ENCODE measurements around the gene DNM1L.
"Not testable (repeated sequence)": the region's sequence is repeated elsewhere in the genome, so short reads cannot be mapped to it uniquely, and the experiment has no call there.

Gene DNM1L

GRCh38 chr12:32690927-32691326 lies 11.8 kb downstream of the DNM1L start:
- TF ChIP-seq CTCF (IDR thresholded peaks at IDR 0.05; ENCODE audit: extremely low read depth, insufficient read depth, missing control alignments), result no peak
- no peak for DNase-seq (ENCODE audit: low spot score)
- in situ Hi-C loops (cut with MboI; ENCODE audit: low pct_unique_long_range_greater_than_20kb, low sequenced_read_pairs, unreplicated experiment), result loop anchor here (25.0 kb wide), 1 partner anchor 1029 kb away; the partner anchor contains the start of gene ETFBKMT

- TF ChIP-seq CTCF (IDR thresholded peaks at IDR 0.05; ENCODE audit: extremely low read depth, insufficient read depth, missing control alignments), result no peak
- in situ Hi-C loops (cut with MboI; ENCODE audit: low pct_unique_long_range_greater_than_20kb, low sequenced_read_pairs, unreplicated experiment), result loop anchor here (25.0 kb wide), 1 partner anchor 1030 kb away; the partner anchor contains the start of gene ETFBKMT
- DNase-seq (ENCODE audit: low spot score), result no peak
Measured at GRCh38 chr12:32692358-32692757, 13.3 kb downstream of the DNM1L start.

- DNase-seq (ENCODE audit: low spot score), result no peak
- in situ Hi-C loops (cut with MboI; ENCODE audit: low pct_unique_long_range_greater_than_20kb, low sequenced_read_pairs, unreplicated experiment), result loop anchor here (25.0 kb wide), 1 partner anchor 1031 kb away; the partner anchor contains the start of gene ETFBKMT
- no peak for TF ChIP-seq CTCF (IDR thresholded peaks at IDR 0.05; ENCODE audit: extremely low read depth, insufficient read depth, missing control alignments)
Measured at GRCh38 chr12:32693036-32693435, 13.9 kb downstream of the DNM1L start.

- no peak for TF ChIP-seq CTCF (IDR thresholded peaks at IDR 0.05; ENCODE audit: extremely low read depth, insufficient read depth, missing control alignments)
- in situ Hi-C loops (cut with MboI; ENCODE audit: low pct_unique_long_range_greater_than_20kb, low sequenced_read_pairs, unreplicated experiment), result loop anchor here (25.0 kb wide), 1 partner anchor 1033 kb away; the partner anchor contains the start of gene ETFBKMT
Measured at GRCh38 chr12:32695787-32696186, 16.7 kb downstream of the DNM1L start.

GRCh38 chr12:32697445-32697844 lies 18.3 kb downstream of the DNM1L start:
- in situ Hi-C loops (cut with MboI; ENCODE audit: low pct_unique_long_range_greater_than_20kb, low sequenced_read_pairs, unreplicated experiment), result loop anchor here (25.0 kb wide), 1 partner anchor 1035 kb away; the partner anchor contains the start of gene ETFBKMT
- no peak for DNase-seq (ENCODE audit: low spot score)
- TF ChIP-seq CTCF (IDR thresholded peaks at IDR 0.05; ENCODE audit: extremely low read depth, insufficient read depth, missing control alignments), result no peak

More at GRCh38 chr12:32695787-32696186, 16.7 kb downstream of the DNM1L start:
- DNase-seq (ENCODE audit: low spot score), result no peak

GRCh38 chr12:32698285-32698684 lies 19.2 kb downstream of the DNM1L start:
- no peak for DNase-seq (ENCODE audit: low spot score)
- in situ Hi-C loops (cut with MboI; ENCODE audit: low pct_unique_long_range_greater_than_20kb, low sequenced_read_pairs, unreplicated experiment), result loop anchor here (25.0 kb wide), 1 partner anchor 1036 kb away; the partner anchor contains the start of gene ETFBKMT
- no peak for TF ChIP-seq CTCF (IDR thresholded peaks at IDR 0.05; ENCODE audit: extremely low read depth, insufficient read depth, missing control alignments)

- in situ Hi-C loops (cut with MboI; ENCODE audit: low pct_unique_long_range_greater_than_20kb, low sequenced_read_pairs, unreplicated experiment), result loop anchor here (25.0 kb wide), 1 partner anchor 1037 kb away; the partner anchor contains the start of gene ETFBKMT
- DNase-seq (ENCODE audit: low spot score), result not testable (repeated sequence)
Measured at GRCh38 chr12:32699437-32699836, 20.3 kb downstream of the DNM1L start.
